COLO829 (cell line): ENCODE measurements around the gene MRFAP1.
"Not testable (repeated sequence)": the region's sequence is repeated elsewhere in the genome, so short reads cannot be mapped to it uniquely, and the experiment has no call there.

Source experiments
- DNase-seq: peaks from one replicate; pipeline ENCODE4 v3.0.0; 2012; ENCODE audit warnings: low spot score

MRFAP1 gene

GRCh38 chr4:6634746-6635145, 5.7 kb upstream of the MRFAP1 start:
- no peak for DNase-seq

- no peak for DNase-seq
Observed at GRCh38 chr4:6639137-6639680, 1.3 kb upstream of the MRFAP1 start.

- DNase-seq: no peak
Observed at GRCh38 chr4:6641164-6641970, 882 bp downstream of the MRFAP1 start.

GRCh38 chr4:6641971-6642320, 1.5 kb downstream of the MRFAP1 start:
- DNase-seq: no peak

- no peak for DNase-seq
Observed at GRCh38 chr4:6643141-6643847, 2.8 kb downstream of the MRFAP1 start.

GRCh38 chr4:6644792-6645530, 4.5 kb downstream of the MRFAP1 start:
- no peak for DNase-seq

GRCh38 chr4:6647169-6647568, 6.7 kb downstream of the MRFAP1 start:
- no peak for DNase-seq

- no peak for DNase-seq
Observed at GRCh38 chr4:6647582-6648230, 7.2 kb downstream of the MRFAP1 start.

- DNase-seq: no peak
Observed at GRCh38 chr4:6649216-6649615, 8.7 kb downstream of the MRFAP1 start.

GRCh38 chr4:6654211-6654610, 13.7 kb downstream of the MRFAP1 start:
- not testable (repeated sequence) for DNase-seq

- not testable (repeated sequence) for DNase-seq
Observed at GRCh38 chr4:6655291-6655690, 14.8 kb downstream of the MRFAP1 start.

- no peak for DNase-seq
Observed at GRCh38 chr4:6655924-6656323, 15.4 kb downstream of the MRFAP1 start.

GRCh38 chr4:6657242-6658208, 17.0 kb downstream of the MRFAP1 start:
- DNase-seq: no peak

- no peak for DNase-seq
Observed at GRCh38 chr4:6658209-6658595, 17.7 kb downstream of the MRFAP1 start.

GRCh38 chr4:6658597-6659075, 18.2 kb downstream of the MRFAP1 start:
- DNase-seq: no peak

GRCh38 chr4:6659897-6660296, 19.4 kb downstream of the MRFAP1 start:
- no peak for DNase-seq

- DNase-seq: no peak
Observed at GRCh38 chr4:6660430-6660829, 19.9 kb downstream of the MRFAP1 start.

- DNase-seq: no peak
Observed at GRCh38 chr4:6662591-6662990, 22.1 kb downstream of the MRFAP1 start.

GRCh38 chr4:6663596-6664393, 23.3 kb downstream of the MRFAP1 start:
- no peak for DNase-seq

- no peak for DNase-seq
Observed at GRCh38 chr4:6665320-6665654, 24.8 kb downstream of the MRFAP1 start.
